Calu3 (cell line): ENCODE measurements around the gene EEPD1. TPM values are rescaled to one million over a fixed set of nuclear protein-coding genes. Genes with fewer than 3 reads are reported as not detected.
A peak's percentile ranks its signal among the peaks of the same experiment; 100 is the strongest.

Experiments
- BruUV-seq: library from RNA; stranded (reverse); fragments of 400-500 nt; replicated peaks from 2 replicates; lab custom pipeline; 2021; lab: Mats Ljungman, UMichigan
- CTCF ChIA-PET: fragments of 300-600 bp; sonication (Branson Sonifier 250); formaldehyde crosslinking; loops from one replicate; lab custom pipeline; 2022; ENCODE audit warnings: antibody characterized with exemption; lab: Charles Lee
- DNase-seq: peaks from one replicate; pipeline ENCODE4 v3.0.0; 2022
- H3K27ac Mint-ChIP-seq: one replicate; pipeline ENCODE4 v1.8.0; 2022; ENCODE audit warnings: mixed read lengths; ENCODE audit not compliant: unreplicated experiment
- H3K27me3 Mint-ChIP-seq: one replicate; pipeline ENCODE4 v1.8.0; 2022; ENCODE audit warnings: mixed read lengths; ENCODE audit not compliant: unreplicated experiment
- H3K36me3 Mint-ChIP-seq: one replicate; pipeline ENCODE4 v1.8.0; 2022; ENCODE audit warnings: mild to moderate bottlenecking, moderate library complexity, mixed read lengths; ENCODE audit not compliant: insufficient read depth, unreplicated experiment
- H3K4me1 Mint-ChIP-seq: one replicate; pipeline ENCODE4 v1.8.0; 2022; ENCODE audit warnings: mild to moderate bottlenecking, low read depth, mixed read lengths; ENCODE audit not compliant: unreplicated experiment
- H3K4me3 Mint-ChIP-seq: one replicate; pipeline ENCODE4 v1.8.0; 2022; ENCODE audit warnings: mild to moderate bottlenecking, low read depth, moderate library complexity, mixed read lengths; ENCODE audit not compliant: unreplicated experiment
- H3K9me3 Mint-ChIP-seq: one replicate; pipeline ENCODE4 v1.8.0; 2022; ENCODE audit warnings: low read depth, mixed read lengths; ENCODE audit not compliant: unreplicated experiment
- CTCF ChIP-seq: fragments of 200-600 bp; IDR thresholded peaks from one replicate; pipeline ENCODE4 v1.8.0; 2022; ENCODE audit warnings: antibody characterized with exemption; ENCODE audit not compliant: unreplicated experiment
- intact Hi-C: fragments of 100-400 bp; cut with micrococcal nuclease; formaldehyde crosslinking; loops from one replicate; pipeline ENCODE4 v1.10.0; 2022; ENCODE audit not compliant: unreplicated experiment
- total RNA-seq: library from RNA; stranded (reverse); gene quantifications from 2 replicates; pipeline ENCODE4 v1.2.3, GENCODE V29; 2022

EEPD1 gene
- total RNA-seq, 1 experiment from 2014 or later, result 48.8 TPM

- intact Hi-C loops, result no loop called here
- no peaks in the 10 kb centered on the region for H3K9me3 Mint-ChIP-seq
- peak overlapping the region; percentile 53 for H3K27ac Mint-ChIP-seq
- no peak for DNase-seq
- no peak for TF ChIP-seq CTCF
- H3K4me1 Mint-ChIP-seq, result peaks cover 83% of the 10 kb centered on the region
- BruUV-seq, result no TSS peak
- H3K27me3 Mint-ChIP-seq, result no peaks in the 10 kb centered on the region
- CTCF ChIA-PET, result interaction anchor here (1.9 to 2.2 kb wide), 2 partner anchors 11 to 14 kb away, joined by 7 to 12 read pairs; no protein-coding TSS in a partner anchor
- H3K36me3 Mint-ChIP-seq, result peaks cover 38% of the 10 kb centered on the region
- H3K4me3 Mint-ChIP-seq, result no peak overlapping the region
Measured at GRCh38 chr7:36275735-36276284, 122.8 kb downstream of the EEPD1 start.

GRCh38 chr7:36276428-36277248, 123.6 kb downstream of the EEPD1 start:
- Mint-ChIP-seq H3K9me3 (no peaks in the 10 kb centered on the region), H3K4me1 (peaks cover 89% of the 10 kb centered on the region), H3K27ac (peak overlapping the region; percentile 53), H3K36me3 (peaks cover 46% of the 10 kb centered on the region), H3K27me3 (no peaks in the 10 kb centered on the region), H3K4me3 (no peak overlapping the region)
- intact Hi-C loops, result no loop called here
- no peak for TF ChIP-seq CTCF
- no TSS peak for BruUV-seq
- CTCF ChIA-PET, result interaction anchor here (0.6 to 2.2 kb wide), 3 partner anchors 11 to 349 kb away, joined by 4 to 12 read pairs (median 7); no protein-coding TSS in a partner anchor
- no peak for DNase-seq

- CTCF ChIA-PET, result interaction anchor here (0.6 to 2.2 kb wide), 3 partner anchors 10 to 349 kb away, joined by 4 to 12 read pairs (median 7); no protein-coding TSS in a partner anchor
- peaks cover 89% of the 10 kb centered on the region for H3K4me1 Mint-ChIP-seq
- TF ChIP-seq CTCF, result no peak
- no peaks in the 10 kb centered on the region for H3K9me3 Mint-ChIP-seq
- BruUV-seq, result no TSS peak
- DNase-seq, result no peak
- no peak overlapping the region for H3K4me3 Mint-ChIP-seq
- intact Hi-C loops, result no loop called here
- H3K36me3 Mint-ChIP-seq, result peaks cover 45% of the 10 kb centered on the region
- H3K27me3 Mint-ChIP-seq, result no peaks in the 10 kb centered on the region
- H3K27ac Mint-ChIP-seq, result peak overlapping the region; percentile 53
Measured at GRCh38 chr7:36277249-36277542, 124.1 kb downstream of the EEPD1 start.

- BruUV-seq, result no TSS peak
- peaks cover 89% of the 10 kb centered on the region for H3K4me1 Mint-ChIP-seq
- peaks cover 45% of the 10 kb centered on the region for H3K36me3 Mint-ChIP-seq
- no peak for DNase-seq
- no peak for TF ChIP-seq CTCF
- intact Hi-C loops, result no loop called here
- H3K9me3 Mint-ChIP-seq, result no peaks in the 10 kb centered on the region
- H3K4me3 Mint-ChIP-seq, result no peak overlapping the region
- no peak overlapping the region for H3K27ac Mint-ChIP-seq
- CTCF ChIA-PET, result interaction anchor here (2.2 kb wide), 1 partner anchor 12 kb away, joined by 7 read pairs; no protein-coding TSS in a partner anchor
- no peaks in the 10 kb centered on the region for H3K27me3 Mint-ChIP-seq
Measured at GRCh38 chr7:36278069-36278619, 125.1 kb downstream of the EEPD1 start.
